ENCODE results near the gene ADRA2B.

Gene ADRA2B

GRCh38 chr2:96112501-96113366, 3.6 kb downstream of the ADRA2B start:
- Histone ChIP-seq H3K9ac (no peak overlapping the region), H3K4me1 (peaks cover 24 to 80% (median 65%) of the 10 kb centered on the region in 10 experiments), H3K36me3 (no peaks in the 10 kb centered on the region), H3K4me2 (peak overlapping the region in 8 of 11 experiments; percentile 18 to 99 (median 97); a peak in 11 of 22 replicates), H3K4me3 (no peak overlapping the region), H3K9me3 (replicated peaks in 1 of 11) (no peaks in the 10 kb centered on the region; a peak in 1 of 22 replicates), H4K20me1 (peaks cover 0 to 16% (median 0%) of the 10 kb centered on the region in 11 experiments; a peak in 2 of 22 replicates), H3K27ac (no peak overlapping the region), H3K27me3 (peaks cover 16 to 39% (median 29%) of the 10 kb centered on the region in 11 experiments)
- TF ChIP-seq Cebpa-rat (IDR thresholded peaks at IDR 0.05): no peak

GRCh38 chr2:96111823-96112500, 4.4 kb downstream of the ADRA2B start:
- TF ChIP-seq Cebpa-rat (IDR thresholded peaks at IDR 0.05): no peak
- Histone ChIP-seq H3K27me3 (peaks cover 16 to 32% (median 22%) of the 10 kb centered on the region in 11 experiments), H3K36me3 (no peaks in the 10 kb centered on the region), H3K9me3 (replicated peaks in 1 of 11) (no peaks in the 10 kb centered on the region; a peak in 1 of 22 replicates), H3K4me3 (no peak overlapping the region), H3K27ac (no peak overlapping the region), H4K20me1 (peaks cover 0 to 16% (median 0%) of the 10 kb centered on the region in 11 experiments; a peak in 2 of 22 replicates), H3K4me2 (peak overlapping the region in 5 of 11 experiments; percentile 97 to 99 (median 98); a peak in 5 of 22 replicates), H3K4me1 (peaks cover 26 to 81% (median 66%) of the 10 kb centered on the region in 10 experiments), H3K9ac (no peak overlapping the region)

DNA sequence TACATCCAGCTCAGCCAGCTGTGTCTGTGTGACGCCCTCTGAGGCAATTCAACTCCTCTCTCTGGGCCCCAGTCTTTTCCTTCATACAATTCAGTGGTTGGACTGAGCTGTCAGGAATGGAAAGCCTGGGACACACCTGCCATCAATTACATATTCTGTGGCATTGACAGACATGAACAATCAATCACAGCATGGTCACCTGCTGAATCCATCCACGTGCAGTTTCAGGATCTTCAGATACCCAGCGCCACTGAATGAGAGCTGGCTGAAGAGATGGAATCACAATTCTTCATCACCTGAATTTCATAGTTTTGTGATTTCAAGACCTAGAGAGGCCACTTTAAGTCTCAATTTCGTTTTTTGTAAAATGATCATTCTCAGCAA, 5.1 kb downstream of the ADRA2B start:
- Histone ChIP-seq H3K27ac (no peak overlapping the region), H3K4me3 (no peak overlapping the region), H3K4me1 (peaks cover 26 to 77% (median 66%) of the 10 kb centered on the region in 10 experiments), H3K4me2 (no peak overlapping the region), H4K20me1 (peaks cover 0 to 16% (median 0%) of the 10 kb centered on the region in 11 experiments; a peak in 2 of 22 replicates), H3K27me3 (peaks cover 9 to 26% (median 15%) of the 10 kb centered on the region in 11 experiments), H3K9ac (no peak overlapping the region), H3K36me3 (no peaks in the 10 kb centered on the region), H3K9me3 (replicated peaks in 1 of 11) (peaks cover 0 to 3% (median 0%) of the 10 kb centered on the region in 11 experiments; a peak in 4 of 22 replicates)
- no peak for TF ChIP-seq Cebpa-rat (IDR thresholded peaks at IDR 0.05)

- Histone ChIP-seq H3K9ac (no peak overlapping the region), H3K4me2 (no peak overlapping the region), H4K20me1 (peaks cover 0 to 12% (median 0%) of the 10 kb centered on the region in 11 experiments; a peak in 2 of 22 replicates), H3K4me1 (peaks cover 26 to 72% (median 61%) of the 10 kb centered on the region in 10 experiments), H3K27ac (no peak overlapping the region), H3K9me3 (replicated peaks in 1 of 11) (peaks cover 3 to 8% (median 4%) of the 10 kb centered on the region in 11 experiments; a peak in 20 of 22 replicates), H3K36me3 (0 out of 22 replicates have a peak, but pooled peaks cover 0 to under 1% (median 0%) of the 10 kb centered on the region in 11 experiments), H3K4me3 (no peak overlapping the region), H3K27me3 (peaks cover 4 to 21% (median 10%) of the 10 kb centered on the region in 11 experiments; a peak in 21 of 22 replicates)
- no peak for TF ChIP-seq Cebpa-rat (IDR thresholded peaks at IDR 0.05)
Measured at GRCh38 chr2:96110621-96111256, 5.6 kb downstream of the ADRA2B start.

DNA sequence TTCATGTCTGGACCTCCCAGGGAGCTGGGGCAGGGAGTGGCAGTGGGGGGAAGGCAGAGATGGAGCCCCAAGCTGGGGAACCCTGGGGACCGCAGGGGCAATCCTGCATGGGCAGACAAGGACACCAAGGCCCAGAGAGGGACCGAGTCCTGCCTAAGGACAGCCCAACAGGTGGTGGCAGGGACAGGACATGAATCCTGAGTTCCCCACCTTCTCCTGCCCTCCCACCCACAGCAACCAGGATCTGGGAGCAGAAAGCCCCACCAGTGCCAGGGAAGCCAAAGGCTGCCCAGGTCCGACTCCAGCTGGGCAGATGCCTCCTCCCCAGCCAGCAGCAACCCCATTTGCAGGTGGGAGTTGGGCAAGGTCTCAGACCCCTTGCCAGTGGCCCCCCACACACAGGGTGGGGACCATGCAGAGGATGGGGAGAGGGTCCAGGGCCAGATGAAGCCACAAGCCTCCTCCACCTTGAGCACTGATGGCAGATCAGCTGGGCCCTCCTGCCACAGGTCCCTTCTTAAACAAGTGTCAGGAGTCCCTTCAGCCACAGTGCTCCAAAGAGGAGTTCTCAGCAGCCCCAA, 6.3 kb downstream of the ADRA2B start:
- Histone ChIP-seq H3K4me2 (no peak overlapping the region), H3K9me3 (replicated peaks in 1 of 11) (peaks cover 10 to 16% (median 11%) of the 10 kb centered on the region in 11 experiments), H4K20me1 (peaks cover 0 to 5% (median 0%) of the 10 kb centered on the region in 11 experiments; a peak in 1 of 22 replicates), H3K9ac (no peak overlapping the region), H3K4me1 (peaks cover 22 to 67% (median 53%) of the 10 kb centered on the region in 10 experiments), H3K27ac (no peak overlapping the region), H3K4me3 (no peak overlapping the region), H3K36me3 (peaks cover 0 to 6% (median 0%) of the 10 kb centered on the region in 11 experiments; a peak in 1 of 22 replicates), H3K27me3 (peaks cover 0 to 14% (median 2%) of the 10 kb centered on the region in 11 experiments; a peak in 10 of 22 replicates)
- TF ChIP-seq Cebpa-rat (IDR thresholded peaks at IDR 0.05): no peak

GRCh38 chr2:96109361-96109680, 7.0 kb downstream of the ADRA2B start:
- H3K36me3 ChIP-seq: peaks cover 0 to 6% (median 0%) of the 10 kb centered on the region in 11 experiments; a peak in 1 of 22 replicates
- 0 out of 22 replicates have a peak overlapping the region, but pooled peaks of 1 of the 11 experiments have one; percentile 31 for H3K9ac ChIP-seq
- no peak overlapping the region for H3K27ac ChIP-seq
- H4K20me1 ChIP-seq: no peaks in the 10 kb centered on the region; a peak in 1 of 22 replicates
- no peak overlapping the region for H3K4me3 ChIP-seq
- H3K9me3 ChIP-seq (replicated peaks in 1 of 11): peaks cover 12 to 21% (median 15%) of the 10 kb centered on the region in 11 experiments
- H3K27me3 ChIP-seq: peaks cover 0 to 7% (median 0%) of the 10 kb centered on the region in 11 experiments; a peak in 5 of 22 replicates
- peak overlapping the region; percentile 64 to 88 (median 80); a peak in 18 of 22 replicates for H3K4me2 ChIP-seq
- no peak for TF ChIP-seq Cebpa-rat (IDR thresholded peaks at IDR 0.05)
- H3K4me1 ChIP-seq: peaks cover 25 to 67% (median 52%) of the 10 kb centered on the region in 10 experiments

GRCh38 chr2:96108541-96109360, 7.6 kb downstream of the ADRA2B start:
- Histone ChIP-seq H3K27ac (peak overlapping the region in 3 of 11 experiments; percentile 5 to 43 (median 38); a peak in 4 of 22 replicates), H3K36me3 (peaks cover 0 to 6% (median 0%) of the 10 kb centered on the region in 11 experiments; a peak in 1 of 22 replicates), H3K4me2 (peak overlapping the region; percentile 64 to 88 (median 80)), H3K4me3 (no peak overlapping the region), H4K20me1 (no peaks in the 10 kb centered on the region; a peak in 1 of 22 replicates), H3K9me3 (replicated peaks in 1 of 11) (peaks cover 12 to 22% (median 15%) of the 10 kb centered on the region in 11 experiments), H3K27me3 (0 out of 22 replicates have a peak, but pooled peaks cover 0 to under 1% (median 0%) of the 10 kb centered on the region in 11 experiments), H3K4me1 (peaks cover 28 to 65% (median 51%) of the 10 kb centered on the region in 10 experiments), H3K9ac (peak overlapping the region in 6 of 11 experiments; percentile 9 to 31 (median 12); a peak in 1 of 22 replicates)
- no peak for TF ChIP-seq Cebpa-rat (IDR thresholded peaks at IDR 0.05)

Data from BLaER1 treated with 17β-estradiol and CSF1 and Interleukin-3, amounts not matched to agents 10 nM and 100 nM (cell line).